ENCODE measurements around the gene USH2A. TPM values are rescaled to one million over a fixed set of nuclear protein-coding genes. Genes with fewer than 3 reads are reported as not detected.

The USH2A gene
- total RNA-seq, 1 donor from 2014 or later, result 0.04 TPM

DNA sequence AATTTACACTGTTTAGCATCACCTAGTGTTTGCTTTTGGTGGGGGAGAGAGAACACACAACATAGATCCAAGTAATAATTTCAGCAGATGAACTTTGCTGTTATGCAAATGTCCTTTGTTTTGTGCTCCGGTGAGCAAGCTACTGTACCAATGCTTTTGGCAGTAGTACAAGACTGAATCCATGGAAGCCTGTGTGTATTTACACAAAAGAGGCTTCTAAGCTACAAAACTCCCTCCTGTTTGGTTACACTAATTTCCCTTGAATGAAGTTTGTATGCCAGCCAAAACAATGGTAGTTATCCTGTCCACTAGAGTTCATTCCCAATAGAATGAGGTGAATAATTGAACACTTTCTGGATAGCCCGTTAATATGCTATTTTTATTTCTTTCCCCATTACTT lies 535.6 kb downstream of the USH2A start:
- Mint-ChIP-seq H3K4me3 (no peak overlapping the region), H3K27ac (no peak overlapping the region)

GRCh38 chr1:215883004-215883403 lies 540.2 kb downstream of the USH2A start:
- no peaks in the 10 kb centered on the region for H3K9me3 Mint-ChIP-seq

More for the DNA sequence above, 535.6 kb downstream of the USH2A start:
- Mint-ChIP-seq H3K4me1 (peaks cover 10% of the 10 kb centered on the region), H3K9me3 (no peaks in the 10 kb centered on the region), H3K27me3 (ENCODE audit: insufficient read depth, low read depth) (no peaks in the 10 kb centered on the region), H3K36me3 (no peaks in the 10 kb centered on the region)
- no peak overlapping the region for H3K9ac ChIP-seq
- no peak overlapping the region for H3K4me2 ChIP-seq
- H3K27ac ChIP-seq, result no peak overlapping the region
- DNase-seq (ENCODE audit: low spot score), result no peak
- no peaks in the 10 kb centered on the region for H3F3A ChIP-seq (ENCODE audit: low read depth)
- H3K79me2 ChIP-seq (ENCODE audit: low read depth), result no peaks in the 10 kb centered on the region
- no peaks in the 10 kb centered on the region for H4K20me1 ChIP-seq (ENCODE audit: low read depth)
- H3K36me3 ChIP-seq, result no peaks in the 10 kb centered on the region
- H3K9me3 ChIP-seq (ENCODE audit: low read depth), result no peaks in the 10 kb centered on the region
- H2AFZ ChIP-seq (replicated peaks), result no peak overlapping the region
- H3K4me1 ChIP-seq, result no peaks in the 10 kb centered on the region
- H3K4me3 ChIP-seq, result no peak overlapping the region
- TF ChIP-seq EZH2phosphoT487 (IDR thresholded peaks at IDR 0.05) (no peak), EZH2 (IDR thresholded peaks at IDR 0.05) (no peak)
- TF ChIP-seq, protein P1, sequence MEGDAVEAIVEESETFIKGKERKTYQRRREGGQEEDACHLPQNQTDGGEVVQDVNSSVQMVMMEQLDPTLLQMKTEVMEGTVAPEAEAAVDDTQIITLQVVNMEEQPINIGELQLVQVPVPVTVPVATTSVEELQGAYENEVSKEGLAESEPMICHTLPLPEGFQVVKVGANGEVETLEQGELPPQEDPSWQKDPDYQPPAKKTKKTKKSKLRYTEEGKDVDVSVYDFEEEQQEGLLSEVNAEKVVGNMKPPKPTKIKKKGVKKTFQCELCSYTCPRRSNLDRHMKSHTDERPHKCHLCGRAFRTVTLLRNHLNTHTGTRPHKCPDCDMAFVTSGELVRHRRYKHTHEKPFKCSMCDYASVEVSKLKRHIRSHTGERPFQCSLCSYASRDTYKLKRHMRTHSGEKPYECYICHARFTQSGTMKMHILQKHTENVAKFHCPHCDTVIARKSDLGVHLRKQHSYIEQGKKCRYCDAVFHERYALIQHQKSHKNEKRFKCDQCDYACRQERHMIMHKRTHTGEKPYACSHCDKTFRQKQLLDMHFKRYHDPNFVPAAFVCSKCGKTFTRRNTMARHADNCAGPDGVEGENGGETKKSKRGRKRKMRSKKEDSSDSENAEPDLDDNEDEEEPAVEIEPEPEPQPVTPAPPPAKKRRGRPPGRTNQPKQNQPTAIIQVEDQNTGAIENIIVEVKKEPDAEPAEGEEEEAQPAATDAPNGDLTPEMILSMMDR (IDR thresholded peaks at IDR 0.05), result no peak
- H3K27me3 ChIP-seq, result no peaks in the 10 kb centered on the region

GRCh38 chr1:215878843-215879242 lies 544.4 kb downstream of the USH2A start:
- TF ChIP-seq EZH2 (IDR thresholded peaks at IDR 0.05) (no peak), EZH2phosphoT487 (IDR thresholded peaks at IDR 0.05) (no peak)
- TF ChIP-seq, protein P1 (IDR thresholded peaks at IDR 0.05), result no peak
- no peaks in the 10 kb centered on the region for H3K36me3 Mint-ChIP-seq
- H3K4me3 Mint-ChIP-seq, result no peak overlapping the region
- no peak overlapping the region for H3K9ac ChIP-seq
- no peaks in the 10 kb centered on the region for H3F3A ChIP-seq (ENCODE audit: low read depth)
- H3K4me3 ChIP-seq, result no peak overlapping the region
- H3K9me3 Mint-ChIP-seq, result no peaks in the 10 kb centered on the region
- H3K4me2 ChIP-seq, result no peak overlapping the region
- H3K27me3 Mint-ChIP-seq (ENCODE audit: insufficient read depth, low read depth), result no peaks in the 10 kb centered on the region
- no peaks in the 10 kb centered on the region for H3K36me3 ChIP-seq
- no peak overlapping the region for H2AFZ ChIP-seq (replicated peaks)
- H3K4me1 Mint-ChIP-seq, result no peaks in the 10 kb centered on the region
- H4K20me1 ChIP-seq (ENCODE audit: low read depth), result no peaks in the 10 kb centered on the region
- no peak overlapping the region for H3K27ac ChIP-seq
- no peak overlapping the region for H3K27ac Mint-ChIP-seq
- DNase-seq (ENCODE audit: low spot score), result no peak
- H3K79me2 ChIP-seq (ENCODE audit: low read depth), result no peaks in the 10 kb centered on the region
- no peaks in the 10 kb centered on the region for H3K4me1 ChIP-seq
- H3K27me3 ChIP-seq, result no peaks in the 10 kb centered on the region
- no peaks in the 10 kb centered on the region for H3K9me3 ChIP-seq (ENCODE audit: low read depth)

More at GRCh38 chr1:215883004-215883403, 540.2 kb downstream of the USH2A start:
- Mint-ChIP-seq H3K4me3 (no peak overlapping the region), H3K36me3 (no peaks in the 10 kb centered on the region), H3K27ac (no peak overlapping the region), H3K27me3 (ENCODE audit: insufficient read depth, low read depth) (no peaks in the 10 kb centered on the region), H3K4me1 (no peaks in the 10 kb centered on the region)
- DNase-seq (ENCODE audit: low spot score), result no peak
- Histone ChIP-seq H3K4me1 (no peaks in the 10 kb centered on the region), H3K27me3 (no peaks in the 10 kb centered on the region), H3K36me3 (no peaks in the 10 kb centered on the region), H3K4me2 (no peak overlapping the region), H3F3A (ENCODE audit: low read depth) (no peaks in the 10 kb centered on the region), H3K4me3 (no peak overlapping the region), H3K79me2 (ENCODE audit: low read depth) (no peaks in the 10 kb centered on the region), H3K27ac (no peak overlapping the region), H2AFZ (replicated peaks) (no peak overlapping the region), H4K20me1 (ENCODE audit: low read depth) (no peaks in the 10 kb centered on the region), H3K9me3 (ENCODE audit: low read depth) (no peaks in the 10 kb centered on the region), H3K9ac (no peak overlapping the region)
- no peak for TF ChIP-seq EZH2phosphoT487 (IDR thresholded peaks at IDR 0.05)
- no peak for TF ChIP-seq EZH2 (IDR thresholded peaks at IDR 0.05)
- TF ChIP-seq, protein P1 (IDR thresholded peaks at IDR 0.05), result no peak
